Subcutaneous abdominal adipose tissue (tissue), 5 donors: Measurements from ENCODE around the gene LRRC40.
"Not testable (repeated sequence)": the region's sequence is repeated elsewhere in the genome, so short reads cannot be mapped to it uniquely, and the experiment has no call there.

ENCODE experiments used
- H3K27ac ChIP-seq: one replicate; pipeline ENCODE4 v1.7.0; 2013; ENCODE audit warnings: low read depth, mild to moderate bottlenecking, inconsistent platforms, low read length, moderate library complexity
- H3K27me3 ChIP-seq, 5 donors: one replicate each; pipeline ENCODE4 v1.7.0; 2013; ENCODE audit warnings: low read length in 5 of 5, inconsistent platforms in 1 of 5; ENCODE audit not compliant: control insufficient read depth in 5 of 5, insufficient read depth in 4 of 5
- H3K36me3 ChIP-seq, 5 donors: one replicate each; pipeline ENCODE4 v1.7.0; 2013; ENCODE audit warnings: low read length in 5 of 5; ENCODE audit not compliant: control insufficient read depth in 5 of 5, insufficient read depth in 5 of 5
- H3K4me1 ChIP-seq, 5 donors: one replicate each; pipeline ENCODE4 v1.7.0; 2013; ENCODE audit warnings: low read length in 5 of 5, mild to moderate bottlenecking in 3 of 5, moderate library complexity in 1 of 5; ENCODE audit not compliant: control insufficient read depth in 5 of 5, insufficient read depth in 5 of 5
- H3K4me3 ChIP-seq, 5 donors: one replicate each; pipeline ENCODE4 v1.7.0; 2013; ENCODE audit warnings: low read length in 5 of 5, low read depth in 1 of 5
- H3K9ac ChIP-seq, 5 donors: one replicate each; pipeline ENCODE4 v1.7.0; 2013; ENCODE audit warnings: low read length in 5 of 5, mild to moderate bottlenecking in 4 of 5, moderate library complexity in 3 of 5
- H3K9me3 ChIP-seq, 5 donors: one replicate each; pipeline ENCODE4 v1.7.0; 2013; ENCODE audit warnings: low read length in 5 of 5; ENCODE audit not compliant: control insufficient read depth in 5 of 5
- donor health status: healthy.
- donor health status: healthy.
- donor health status: healthy.
- donor health status: healthy.
- donor health status: healthy.

Gene LRRC40

DNA sequence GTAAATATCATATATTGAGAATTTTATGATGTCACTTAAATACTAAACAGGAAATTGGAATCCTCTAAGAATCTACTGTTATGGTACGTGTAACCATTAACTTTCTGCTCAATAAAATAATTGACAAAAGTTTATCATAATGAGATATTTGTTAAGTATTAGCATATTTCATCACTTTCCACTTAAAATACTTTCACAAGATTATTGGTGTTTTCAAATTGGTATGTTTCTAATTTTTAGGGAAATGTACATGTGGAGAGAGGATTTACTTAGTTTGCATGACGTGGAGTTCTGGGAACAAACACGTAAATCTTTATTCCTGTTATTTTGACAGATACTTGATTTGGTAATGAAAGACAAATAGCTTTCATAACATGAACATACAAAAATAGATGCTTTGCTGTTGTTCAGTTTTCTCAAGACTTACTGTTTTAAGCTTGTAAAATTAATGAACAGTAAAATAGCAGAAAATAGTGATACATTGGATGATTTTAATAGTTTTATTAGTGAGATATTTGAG lies 17.4 kb upstream of the LRRC40 start:
- no peaks in the 10 kb centered on the region for H3K27me3 ChIP-seq
- no peaks in the 10 kb centered on the region for H3K9me3 ChIP-seq
- peak overlapping the region in 3 of 5 donors; percentile 23 to 87 (median 37) for H3K4me3 ChIP-seq
- peaks cover 0 to 44% (median 40%) of the 10 kb centered on the region in 5 donors for H3K4me1 ChIP-seq
- H3K27ac ChIP-seq, result peak overlapping the region; percentile 98
- peak overlapping the region; percentile 43 to 98 (median 93) for H3K9ac ChIP-seq
- peaks cover 12 to 21% (median 16%) of the 10 kb centered on the region in 5 donors for H3K36me3 ChIP-seq

DNA sequence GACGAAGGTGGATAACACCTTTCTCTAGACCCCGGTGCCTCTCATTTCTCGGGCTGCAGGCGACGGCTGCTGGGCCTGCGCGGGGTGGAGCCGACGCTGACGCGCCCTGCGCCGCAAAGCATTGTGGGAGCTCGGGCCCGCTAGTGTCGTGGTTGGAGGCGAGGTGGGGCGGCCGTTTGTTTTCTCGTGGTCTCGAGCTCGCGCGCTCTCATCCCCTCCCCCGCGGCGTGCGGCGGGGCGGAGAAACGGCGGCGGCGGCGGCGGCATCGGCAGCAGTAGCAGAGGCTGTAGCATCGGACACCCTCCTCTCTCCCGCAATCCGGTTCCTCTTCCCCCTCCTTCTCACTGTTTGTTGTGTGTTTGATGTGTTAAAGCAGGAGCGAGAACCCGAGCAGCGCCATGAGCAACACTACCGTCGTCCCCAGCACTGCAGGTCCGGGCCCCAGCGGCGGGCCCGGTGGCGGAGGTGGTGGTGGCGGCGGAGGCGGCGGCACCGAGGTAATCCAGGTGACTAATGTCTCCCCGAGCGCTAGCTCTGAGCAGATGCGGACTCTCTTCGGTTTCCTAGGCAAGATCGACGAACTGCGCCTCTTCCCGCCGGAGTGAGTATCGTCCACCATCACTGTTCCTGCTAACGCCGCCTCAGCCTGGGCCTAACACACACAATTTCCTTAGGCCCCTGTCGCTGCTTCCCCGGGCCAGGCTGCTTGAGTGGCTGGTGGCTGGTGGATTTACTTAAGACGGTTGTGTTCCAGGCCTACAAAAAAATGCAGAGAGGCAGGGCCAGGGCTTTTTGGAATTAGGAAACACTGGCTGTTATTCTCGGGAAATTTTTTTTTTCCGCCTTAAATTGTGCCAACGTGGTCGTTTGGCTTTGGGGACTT lies 16.1 kb upstream of the LRRC40 start, which contains the start of gene SRSF11:
TSS of gene SRSF11 (plus strand) at position 143 of the 884 bp plus-strand sequence. CDS start at position 400, 257 bp downstream.
- Histone ChIP-seq H3K4me1 (peaks cover 0 to 38% (median 34%) of the 10 kb centered on the region in 5 donors), H3K27ac (peak within 1 kb of the TSS; percentile 98), H3K9ac (peak within 1 kb of the TSS; percentile 89 to 98 (median 93)), H3K9me3 (no peaks in the 10 kb centered on the region), H3K36me3 (peaks cover 13 to 23% (median 15%) of the 10 kb centered on the region in 5 donors), H3K27me3 (no peaks in the 10 kb centered on the region), H3K4me3 (peak within 1 kb of the TSS; percentile 77 to 88 (median 87))

DNA sequence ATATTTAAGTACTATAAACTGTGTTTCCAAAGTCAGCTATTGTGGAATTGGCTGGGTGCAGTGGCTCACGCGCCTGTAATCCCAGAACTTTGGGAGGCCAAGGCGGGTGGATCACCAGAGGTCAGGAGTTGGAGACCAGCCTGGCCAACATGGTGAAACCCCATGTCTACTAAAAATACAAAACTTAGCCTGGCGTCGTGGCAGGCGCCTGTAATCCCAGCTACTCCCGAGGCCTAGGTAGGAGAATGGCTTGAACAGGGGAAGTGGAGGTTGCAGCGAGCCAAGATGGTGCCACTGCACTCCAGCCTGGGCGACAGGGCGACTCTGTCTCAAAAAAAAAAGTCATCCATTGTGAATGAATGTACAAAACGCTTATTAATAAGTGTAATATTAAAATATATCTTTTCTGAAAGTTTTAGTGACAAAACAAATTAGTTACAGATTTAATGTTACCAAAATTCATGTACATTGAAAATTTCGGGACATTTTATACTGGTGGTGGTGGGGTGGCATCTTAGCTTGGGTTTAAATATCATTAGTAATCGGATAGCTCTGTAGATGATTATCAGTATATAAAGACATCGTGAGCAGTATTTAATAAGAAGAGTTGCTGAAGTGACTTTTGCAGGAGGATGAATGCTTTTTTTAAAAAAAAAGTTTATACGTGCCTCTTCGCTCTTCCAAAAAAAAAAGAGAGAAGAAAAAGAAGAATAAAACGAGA lies 15.3 kb upstream of the LRRC40 start:
- Histone ChIP-seq H3K9me3 (no peaks in the 10 kb centered on the region), H3K9ac (peak overlapping the region; percentile 66 to 98 (median 93)), H3K36me3 (peaks cover 15 to 27% (median 17%) of the 10 kb centered on the region in 5 donors), H3K27me3 (no peaks in the 10 kb centered on the region), H3K4me3 (peak overlapping the region; percentile 57 to 88 (median 85)), H3K27ac (peak overlapping the region; percentile 98), H3K4me1 (peaks cover 0 to 38% (median 34%) of the 10 kb centered on the region in 5 donors)

DNA sequence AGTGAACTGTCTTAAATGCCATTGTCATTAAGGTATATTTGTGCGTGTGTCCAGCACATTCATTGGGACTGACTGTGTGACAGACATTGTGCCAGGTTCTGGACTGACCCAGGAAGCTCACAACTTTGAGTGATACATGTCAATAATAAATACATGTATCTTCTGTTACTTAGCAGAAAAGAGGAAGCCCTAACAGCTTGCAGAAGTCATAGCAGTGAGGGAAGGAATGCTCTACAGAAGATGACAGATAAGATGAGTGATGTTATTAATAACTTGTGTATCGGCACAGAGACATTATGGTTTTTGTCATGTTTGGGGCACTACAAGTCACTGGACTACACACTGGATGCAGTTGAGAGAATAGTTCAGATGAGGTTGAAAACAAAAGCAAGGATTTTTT lies 14.6 kb upstream of the LRRC40 start:
- Histone ChIP-seq H3K9ac (no peak overlapping the region), H3K27me3 (no peaks in the 10 kb centered on the region), H3K36me3 (peaks cover 8 to 25% (median 23%) of the 10 kb centered on the region in 5 donors), H3K27ac (no peak overlapping the region), H3K9me3 (no peaks in the 10 kb centered on the region), H3K4me1 (peaks cover 0 to 38% (median 34%) of the 10 kb centered on the region in 5 donors), H3K4me3 (no peak overlapping the region)

DNA sequence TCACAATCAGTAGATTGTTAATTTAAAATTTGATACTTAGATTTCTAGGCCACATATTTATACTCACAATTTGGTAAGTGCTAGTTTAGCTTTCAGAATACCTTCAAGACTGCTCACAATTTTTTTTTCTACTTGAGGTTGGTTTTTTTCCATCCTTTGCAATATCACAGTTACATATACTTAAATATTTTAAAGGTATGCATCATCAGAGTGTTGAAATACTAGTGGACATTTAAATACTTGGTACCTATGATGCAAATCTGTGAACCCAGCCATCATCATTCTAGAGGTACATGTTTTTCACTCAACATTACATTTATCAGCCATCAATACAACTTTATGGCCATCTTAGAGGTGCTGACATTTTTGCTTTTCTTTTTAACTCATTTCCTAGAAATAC lies 6.2 kb upstream of the LRRC40 start:
- no peak overlapping the region for H3K4me3 ChIP-seq
- H3K27ac ChIP-seq, result peak overlapping the region; percentile 49
- peak overlapping the region in 1 of 5 donors; percentile 6 for H3K9ac ChIP-seq
- no peaks in the 10 kb centered on the region for H3K9me3 ChIP-seq
- H3K27me3 ChIP-seq, result no peaks in the 10 kb centered on the region
- peaks cover 0 to 23% (median 14%) of the 10 kb centered on the region in 5 donors for H3K36me3 ChIP-seq
- peaks cover 2 to 48% (median 29%) of the 10 kb centered on the region in 5 donors for H3K4me1 ChIP-seq

DNA sequence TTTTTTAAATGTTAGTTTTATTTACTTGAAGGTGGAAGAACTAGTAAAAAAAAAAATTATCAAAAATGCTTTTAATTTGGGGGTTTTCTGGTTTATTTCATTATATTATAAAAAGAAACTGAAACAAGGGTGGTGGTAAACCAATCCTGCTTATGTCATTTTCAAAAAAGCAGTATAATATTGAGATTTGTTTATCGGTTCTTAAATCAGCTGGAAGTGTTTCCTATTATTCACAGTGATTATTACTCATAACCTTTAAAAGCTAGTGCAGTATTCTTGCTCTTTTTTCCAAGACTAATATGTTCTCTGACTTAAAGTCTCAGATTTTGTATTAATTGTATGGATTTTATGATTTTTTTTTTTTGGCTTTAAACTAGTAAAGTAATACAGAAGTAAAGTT lies 5.4 kb upstream of the LRRC40 start:
- Histone ChIP-seq H3K9ac (peak overlapping the region in 1 of 5 donors; percentile 6), H3K4me1 (peaks cover 3 to 49% (median 31%) of the 10 kb centered on the region in 5 donors), H3K27me3 (no peaks in the 10 kb centered on the region), H3K4me3 (no peak overlapping the region), H3K36me3 (peaks cover 0 to 18% (median 8%) of the 10 kb centered on the region in 5 donors), H3K27ac (peak overlapping the region; percentile 49), H3K9me3 (no peaks in the 10 kb centered on the region)

DNA sequence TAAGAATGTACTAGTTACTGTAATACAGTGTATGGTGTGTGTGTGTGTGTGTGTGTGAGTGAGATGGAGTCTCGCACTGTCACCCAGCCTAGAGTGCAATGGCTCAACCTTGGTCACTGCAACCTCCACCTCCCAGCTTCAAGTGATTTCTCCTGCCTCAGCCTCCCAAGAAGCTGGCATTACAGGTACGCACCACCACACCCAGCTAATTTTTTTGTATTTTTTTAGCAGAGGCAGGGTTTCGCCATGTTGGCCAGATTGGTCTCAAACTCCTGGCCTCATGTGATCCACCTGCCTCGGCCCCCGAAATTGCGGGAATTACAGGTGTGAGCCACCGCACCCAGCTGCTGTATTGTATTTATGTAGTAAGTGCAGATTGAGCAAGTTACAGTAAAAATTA lies 2.9 kb upstream of the LRRC40 start:
- Histone ChIP-seq H3K4me1 (peaks cover 8 to 59% (median 43%) of the 10 kb centered on the region in 5 donors), H3K4me3 (no peak overlapping the region)

DNA sequence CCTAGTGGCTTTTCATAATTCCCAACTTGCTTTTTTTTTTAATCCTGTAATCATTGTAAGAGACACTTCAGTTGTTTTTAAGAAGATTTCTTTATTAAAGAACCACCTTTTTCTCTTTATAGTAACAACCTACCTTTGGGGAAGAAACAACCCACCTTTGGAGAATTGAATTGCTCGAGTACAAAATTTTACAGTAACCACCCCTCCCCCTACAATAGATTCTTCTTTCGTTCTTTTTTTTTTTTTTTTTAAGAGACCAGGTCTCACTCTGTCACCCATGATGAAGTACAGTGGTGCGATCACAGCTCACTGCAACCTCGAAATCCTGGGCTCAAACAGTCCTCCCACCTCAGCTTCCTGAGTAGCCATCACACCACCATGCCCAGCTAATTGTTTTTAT lies 2.1 kb upstream of the LRRC40 start:
- peak overlapping the region in 1 of 5 donors; percentile 100 for H3K4me3 ChIP-seq
- peak overlapping the region; percentile 99 for H3K27ac ChIP-seq
- peaks cover 8 to 59% (median 43%) of the 10 kb centered on the region in 5 donors for H3K4me1 ChIP-seq
- H3K9me3 ChIP-seq, result no peaks in the 10 kb centered on the region
- peaks cover 0 to 9% (median 6%) of the 10 kb centered on the region in 5 donors for H3K36me3 ChIP-seq
- H3K9ac ChIP-seq, result peak overlapping the region in 1 of 5 donors; percentile 51
- no peaks in the 10 kb centered on the region for H3K27me3 ChIP-seq

More for the DNA sequence above, 2.9 kb upstream of the LRRC40 start:
- Histone ChIP-seq H3K9me3 (no peaks in the 10 kb centered on the region), H3K36me3 (peaks cover 0 to 9% (median 8%) of the 10 kb centered on the region in 5 donors), H3K27me3 (no peaks in the 10 kb centered on the region), H3K9ac (no peak overlapping the region), H3K27ac (no peak overlapping the region)

DNA sequence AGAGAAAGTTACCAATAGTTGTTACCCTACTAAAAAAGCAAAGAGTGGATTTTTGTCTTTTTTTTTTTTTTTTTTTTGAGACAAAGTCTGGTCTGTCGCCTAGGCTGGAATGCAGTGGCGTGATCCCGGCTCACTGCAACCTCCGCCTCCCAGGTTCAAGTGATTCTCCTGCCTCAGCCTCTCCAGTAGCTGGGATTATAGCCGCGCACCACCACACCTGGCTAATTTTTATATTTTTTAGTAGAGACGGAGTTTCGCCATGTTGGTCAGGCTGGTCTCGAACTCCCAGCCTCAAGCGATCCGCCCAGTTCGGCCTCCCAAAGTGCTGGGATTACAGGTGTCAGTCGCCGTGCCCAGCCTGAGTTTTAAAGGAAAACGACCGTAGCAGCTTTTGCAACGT lies 1.5 kb upstream of the LRRC40 start:
- Histone ChIP-seq H3K4me3 (peak overlapping the region; percentile 89 to 100 (median 99)), H3K4me1 (peaks cover 8 to 59% (median 43%) of the 10 kb centered on the region in 5 donors), H3K27ac (peak overlapping the region; percentile 99), H3K9ac (peak overlapping the region; percentile 98 to 100 (median 100))
- not testable (repeated sequence) for H3K27me3 ChIP-seq, H3K36me3 ChIP-seq, H3K9me3 ChIP-seq
